CD4-positive, alpha-beta T cell (primary cell): ENCODE data around the gene FBXW12. TPM values are rescaled to one million over a fixed set of nuclear protein-coding genes. Genes with fewer than 3 reads are reported as not detected.
A peak's percentile ranks its signal among the peaks of the same experiment; 100 is the strongest.

Experiments
- ATAC-seq: fragments of 200-7000 bp; cut with Tn5 transposase; one replicate; pipeline ENCODE4 v1.10.0; 2022; ENCODE audit warnings: mild to moderate bottlenecking; ENCODE audit not compliant: poor library complexity
- CTCF ChIA-PET: fragments of 350-600 bp; sonication (Branson Sonifier 250); formaldehyde crosslinking; loops from one replicate; lab custom pipeline; 2021; ENCODE audit warnings: antibody characterized with exemption, inconsistent platforms; lab: Charles Lee
- POLR2A ChIA-PET: fragments of 350-600 bp; sonication (Branson Sonifier 250); formaldehyde crosslinking; loops from one replicate; lab custom pipeline; 2021; ENCODE audit warnings: antibody characterized with exemption, inconsistent platforms; lab: Charles Lee
- DNase-seq, 14 experiments: peaks; one replicate each; pipeline ENCODE4 v3.0.0-alpha.2; 2013 to 2020; ENCODE audit warnings: mixed read lengths in 2 of 14
- H3K27ac ChIP-seq, 2 donors: one replicate each; pipeline versions ENCODE4 v1.5.1 to v1.7.0; 2013; ENCODE audit warnings: low read length in 2 of 2, low read depth in 1 of 2, mild to moderate bottlenecking in 1 of 2
- H3K27me3 ChIP-seq, 2 experiments: 1 replicate in 1 of 2; 2 replicates in 1 of 2; pipeline versions ENCODE4 v1.6.1 to v1.7.0; 2013; ENCODE audit warnings: low read length in 2 of 2, control low read depth in 1 of 2, mild to moderate bottlenecking in 1 of 2, moderate library complexity in 1 of 2; ENCODE audit not compliant: insufficient read depth in 2 of 2, control insufficient read depth in 1 of 2
- H3K36me3 ChIP-seq: one replicate; pipeline ENCODE4 v1.6.1; 2013; ENCODE audit warnings: low read length, control low read depth; ENCODE audit not compliant: insufficient read depth
- H3K4me1 ChIP-seq: one replicate; pipeline ENCODE4 v1.6.1; 2013; ENCODE audit warnings: low read length, control low read depth; ENCODE audit not compliant: insufficient read depth
- H3K4me3 ChIP-seq: one replicate; pipeline ENCODE4 v1.5.1; 2013; ENCODE audit warnings: mild to moderate bottlenecking, low read length, moderate library complexity
- H3K9me3 ChIP-seq, 2 experiments: 1 replicate in 1 of 2; 2 replicates in 1 of 2; pipeline versions ENCODE4 v1.6.1 to v1.7.0; 2013; ENCODE audit warnings: low read length in 2 of 2, mild to moderate bottlenecking in 2 of 2, control low read depth in 1 of 2, moderate library complexity in 1 of 2; ENCODE audit not compliant: control insufficient read depth in 1 of 2, insufficient read depth in 1 of 2
- H3K27ac Mint-ChIP-seq: one replicate; pipeline ENCODE4 v1.8.0; 2020; ENCODE audit warnings: mixed read lengths
- H3K27me3 Mint-ChIP-seq: one replicate; pipeline ENCODE4 v1.8.0; 2021; ENCODE audit warnings: mixed read lengths
- H3K36me3 Mint-ChIP-seq: one replicate; pipeline ENCODE4 v1.8.0; 2021; ENCODE audit warnings: low read depth, mixed read lengths
- H3K4me1 Mint-ChIP-seq: one replicate; pipeline ENCODE4 v1.8.0; 2021; ENCODE audit warnings: low read depth, mixed read lengths
- H3K4me3 Mint-ChIP-seq: one replicate; pipeline ENCODE4 v1.8.0; 2020; ENCODE audit warnings: mild to moderate bottlenecking, mixed read lengths
- H3K9me3 Mint-ChIP-seq: one replicate; pipeline ENCODE4 v1.8.0; 2020; ENCODE audit warnings: mixed read lengths
- intact Hi-C, 2 experiments: fragments of 100-400 bp; cut with DNase I in 1 of 2; cut with micrococcal nuclease in 1 of 2; formaldehyde crosslinking; loops; one replicate each; pipeline versions ENCODE4 v1.15.1 to v1.9.0; 2023 to 2025; cut with DNase I, micrococcal nuclease
- total RNA-seq, 174 experiments: library from RNA in 2 of 174; stranded (reverse) in 2 of 174; gene quantifications; one replicate each; pipeline ENCODE4 v1.2.3 and lab custom pipeline; 2021 to 2026
- TF ChIP-seq, protein P1 (sequence below): fragments of 200-600 bp; IDR thresholded peaks from one replicate; pipeline ENCODE4 v1.8.0; 2022; ENCODE audit warnings: antibody characterized with exemption, mild to moderate bottlenecking

Gene FBXW12
- total RNA-seq, 2 experiments from 2014 or later: not detected

DNA sequence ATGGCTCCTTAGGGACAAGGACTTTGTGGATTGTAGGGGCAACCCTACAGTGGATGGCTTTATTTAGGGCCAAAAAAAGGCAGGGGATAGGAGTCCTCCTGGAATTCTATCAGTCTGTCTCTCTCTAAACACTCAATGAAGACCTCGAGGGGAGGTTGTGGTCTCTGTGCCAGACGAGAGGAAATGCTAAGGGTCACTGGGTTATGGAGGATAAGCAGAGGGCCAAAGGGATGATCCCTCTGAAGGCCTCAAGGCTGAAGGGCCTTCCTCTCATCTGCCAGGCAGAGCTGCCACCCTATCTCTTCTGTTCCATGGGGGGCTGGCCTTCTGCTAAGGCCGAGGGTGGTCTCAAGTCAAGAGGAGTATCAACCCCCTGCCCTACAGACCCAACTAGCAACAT, 30.9 kb downstream of the FBXW12 start:
- Mint-ChIP-seq H3K4me3 (no peak overlapping the region), H3K27ac (no peak overlapping the region), H3K36me3 (no peaks in the 10 kb centered on the region), H3K4me1 (no peaks in the 10 kb centered on the region), H3K27me3 (no peaks in the 10 kb centered on the region), H3K9me3 (no peaks in the 10 kb centered on the region)
- Histone ChIP-seq H3K4me3 (no peak overlapping the region), H3K27me3 (no peaks in the 10 kb centered on the region), H3K9me3 (no peaks in the 10 kb centered on the region), H3K36me3 (no peaks in the 10 kb centered on the region), H3K4me1 (no peaks in the 10 kb centered on the region), H3K27ac (no peak overlapping the region)
- CTCF ChIA-PET: interaction anchor here (5.1 kb wide), 1 partner anchor 34 kb away, joined by 118 read pairs; no protein-coding TSS in a partner anchor
- intact Hi-C loops: no loop called here
- POLR2A ChIA-PET: no interaction called here
- TF ChIP-seq, protein P1, sequence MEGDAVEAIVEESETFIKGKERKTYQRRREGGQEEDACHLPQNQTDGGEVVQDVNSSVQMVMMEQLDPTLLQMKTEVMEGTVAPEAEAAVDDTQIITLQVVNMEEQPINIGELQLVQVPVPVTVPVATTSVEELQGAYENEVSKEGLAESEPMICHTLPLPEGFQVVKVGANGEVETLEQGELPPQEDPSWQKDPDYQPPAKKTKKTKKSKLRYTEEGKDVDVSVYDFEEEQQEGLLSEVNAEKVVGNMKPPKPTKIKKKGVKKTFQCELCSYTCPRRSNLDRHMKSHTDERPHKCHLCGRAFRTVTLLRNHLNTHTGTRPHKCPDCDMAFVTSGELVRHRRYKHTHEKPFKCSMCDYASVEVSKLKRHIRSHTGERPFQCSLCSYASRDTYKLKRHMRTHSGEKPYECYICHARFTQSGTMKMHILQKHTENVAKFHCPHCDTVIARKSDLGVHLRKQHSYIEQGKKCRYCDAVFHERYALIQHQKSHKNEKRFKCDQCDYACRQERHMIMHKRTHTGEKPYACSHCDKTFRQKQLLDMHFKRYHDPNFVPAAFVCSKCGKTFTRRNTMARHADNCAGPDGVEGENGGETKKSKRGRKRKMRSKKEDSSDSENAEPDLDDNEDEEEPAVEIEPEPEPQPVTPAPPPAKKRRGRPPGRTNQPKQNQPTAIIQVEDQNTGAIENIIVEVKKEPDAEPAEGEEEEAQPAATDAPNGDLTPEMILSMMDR: no peak
- ATAC-seq (no peak), DNase-seq (no peak)

DNA sequence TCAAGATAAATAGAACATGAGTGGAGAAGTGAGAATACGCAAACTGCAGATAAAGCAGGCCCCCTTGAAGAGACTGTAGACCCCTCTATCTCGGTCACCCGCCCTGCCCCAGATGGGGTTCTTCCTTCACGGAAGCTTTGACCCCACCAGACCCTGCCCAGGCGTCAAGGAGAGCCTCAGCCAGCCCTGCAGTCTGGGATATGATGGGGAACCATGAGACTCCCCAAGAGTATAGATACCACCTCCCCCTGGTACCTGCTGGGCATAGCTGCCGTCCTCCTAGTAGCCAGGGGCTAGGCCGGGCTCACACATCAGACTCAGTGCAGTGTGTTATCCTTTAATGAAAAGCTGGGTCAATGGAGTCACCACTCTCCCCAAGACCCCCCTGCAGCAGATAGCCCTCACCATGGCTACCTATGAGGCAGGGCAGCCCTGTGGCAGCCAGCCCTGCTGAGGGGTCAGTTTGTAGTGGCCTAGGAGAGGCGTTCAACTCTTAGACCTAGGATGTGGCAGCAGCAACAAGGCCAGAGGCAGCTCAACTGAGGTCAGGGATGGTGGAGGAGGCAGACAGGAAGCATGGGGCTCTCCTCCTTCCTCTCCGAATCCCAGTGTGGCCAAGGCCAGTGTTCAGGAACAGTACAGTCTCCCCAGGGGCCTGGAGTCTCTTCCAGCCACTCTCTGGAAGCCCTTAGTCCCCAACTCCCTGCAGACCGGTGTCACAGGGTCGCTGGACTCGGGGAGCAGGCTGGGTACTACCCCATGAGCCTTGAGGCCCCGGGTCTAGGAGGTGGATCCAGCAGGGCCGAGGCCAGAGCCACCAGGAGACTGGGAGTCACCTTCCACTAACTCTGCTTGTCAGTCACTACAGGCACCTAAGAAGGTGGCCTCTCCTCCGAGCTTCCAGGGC, 31.8 kb downstream of the FBXW12 start:
- intact Hi-C loops: no loop called here
- POLR2A ChIA-PET: no interaction called here

DNA sequence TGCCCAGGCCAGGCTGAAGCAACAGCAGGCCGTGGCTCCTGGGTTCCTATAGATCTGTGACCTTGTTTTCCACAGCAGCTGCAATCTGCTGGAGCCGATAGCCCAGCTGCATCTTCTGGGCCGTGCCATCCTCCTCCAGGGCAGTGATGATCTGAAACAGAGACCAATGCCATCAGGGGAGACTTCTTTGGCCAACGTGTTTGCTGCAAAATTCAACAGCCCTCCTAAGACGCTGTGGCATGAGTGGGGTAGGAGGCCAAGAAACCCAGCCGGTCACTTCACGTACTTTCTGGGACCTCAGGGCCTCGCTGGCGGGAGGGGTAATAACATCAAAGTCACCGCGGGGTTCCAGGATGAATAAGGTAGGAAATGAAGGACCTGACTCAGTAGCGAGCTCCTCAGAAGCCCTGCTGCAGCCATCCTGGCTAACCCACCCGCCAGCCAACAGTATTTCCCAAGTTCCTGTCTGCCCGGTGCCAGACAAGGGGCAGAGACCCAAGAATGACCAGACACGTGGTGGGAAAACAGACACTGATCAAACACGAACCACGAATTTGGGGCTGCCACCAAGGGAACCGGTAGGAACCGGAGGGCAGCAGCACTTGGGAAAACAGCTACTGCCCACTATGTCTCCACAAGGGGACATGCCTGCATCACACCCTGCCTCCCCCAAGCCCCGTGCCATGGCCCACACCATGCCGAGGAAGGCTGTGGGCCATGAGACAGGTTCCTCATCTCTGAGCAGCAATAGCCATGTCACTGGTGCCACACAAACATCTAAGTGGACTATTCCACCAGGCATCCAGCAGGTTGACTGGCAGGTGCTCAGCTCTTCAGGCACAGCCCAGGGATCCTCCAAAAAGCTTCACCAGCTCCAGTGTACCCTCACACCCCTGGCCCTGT, 32.7 kb downstream of the FBXW12 start:
- TF ChIP-seq, protein P1: no peak
- Histone ChIP-seq H3K4me3 (no peak overlapping the region), H3K27ac (no peak overlapping the region), H3K36me3 (no peaks in the 10 kb centered on the region), H3K27me3 (no peaks in the 10 kb centered on the region), H3K4me1 (no peaks in the 10 kb centered on the region), H3K9me3 (no peaks in the 10 kb centered on the region)
- intact Hi-C loops: no loop called here
- ChIA-PET CTCF (no interaction called here), POLR2A (interaction anchor here (0.9 kb wide), 1 partner anchor 100 kb away, joined by 3 read pairs; no protein-coding TSS in a partner anchor)
- Mint-ChIP-seq H3K4me1 (no peaks in the 10 kb centered on the region), H3K36me3 (no peaks in the 10 kb centered on the region), H3K27ac (no peak overlapping the region), H3K9me3 (no peaks in the 10 kb centered on the region), H3K27me3 (no peaks in the 10 kb centered on the region), H3K4me3 (no peak overlapping the region)
- DNase-seq (peak in 1 of 14 experiments; percentile 4), ATAC-seq (no peak)

More for the DNA sequence above, 31.8 kb downstream of the FBXW12 start:
- H3K4me3 ChIP-seq: no peak overlapping the region
- TF ChIP-seq, protein P1: no peak
- ATAC-seq (no peak), DNase-seq (peak in 2 of 14 experiments; percentile 9 to 27)
- H3K27ac Mint-ChIP-seq: no peak overlapping the region
- H3K36me3 ChIP-seq: no peaks in the 10 kb centered on the region
- no peak overlapping the region for H3K4me3 Mint-ChIP-seq
- H3K36me3 Mint-ChIP-seq: no peaks in the 10 kb centered on the region
- H3K9me3 Mint-ChIP-seq: no peaks in the 10 kb centered on the region
- CTCF ChIA-PET: no interaction called here
- H3K9me3 ChIP-seq: no peaks in the 10 kb centered on the region
- H3K27me3 ChIP-seq: no peaks in the 10 kb centered on the region
- no peaks in the 10 kb centered on the region for H3K27me3 Mint-ChIP-seq
- no peak overlapping the region for H3K27ac ChIP-seq
- no peaks in the 10 kb centered on the region for H3K4me1 ChIP-seq
- no peaks in the 10 kb centered on the region for H3K4me1 Mint-ChIP-seq
